BJ (cell line): ENCODE results near the gene VPREB1. TPM values are rescaled to one million over a fixed set of nuclear protein-coding genes. Genes with fewer than 3 reads are reported as not detected.

Source experiments
- CTCF ChIA-PET: fragments of 350-600 bp; formaldehyde crosslinking; extraction: SDS; loops from one replicate; lab custom pipeline; 2021; ENCODE audit warnings: antibody characterized with exemption, inconsistent platforms; lab: Yijun Ruan, JAX
- POLR2A ChIA-PET: fragments of 300-600 bp; sonication (Branson Sonifier 250); formaldehyde crosslinking; extraction: SDS; loops from one replicate; lab custom pipeline; 2021; ENCODE audit warnings: antibody characterized with exemption; lab: Charles Lee
- DNase-seq: peaks from one replicate; pipeline ENCODE4 v3.0.0-alpha.2; 2011; ENCODE audit warnings: low read depth
- H3K27me3 ChIP-seq: 2 replicates; pipeline ENCODE4 v1.6.0; 2011; ENCODE audit warnings: low read length; ENCODE audit not compliant: control insufficient read depth, insufficient read depth
- H3K36me3 ChIP-seq: 2 replicates; pipeline ENCODE4 v1.5.1; 2011; ENCODE audit warnings: low read length; ENCODE audit not compliant: control insufficient read depth, insufficient read depth
- H3K4me3 ChIP-seq: 2 replicates; pipeline ENCODE4 v1.5.1; 2011; ENCODE audit warnings: low read depth, mild to moderate bottlenecking, control low read depth, low read length
- polyA plus RNA-seq: library from polyadenylated mRNA; depleted of rRNA; stranded (reverse); fragments of >200 nt; gene quantifications from 2 replicates; pipeline ENCODE4 v1.2.3, GENCODE V29; 2011
- TF ChIP-seq, protein P1 (sequence below): IDR thresholded peaks from 2 replicates; pipeline ENCODE4 v1.5.1; 2011; ENCODE audit warnings: low read depth, mild to moderate bottlenecking, control low read depth, inconsistent platforms, low read length, moderate library complexity; ENCODE audit not compliant: insufficient read depth

The VPREB1 gene
- polyA plus RNA-seq, 1 experiment = not detected

GRCh38 chr22:22239311-22239939 lies 5.2 kb upstream of the VPREB1 start:
- TF ChIP-seq, protein P1, sequence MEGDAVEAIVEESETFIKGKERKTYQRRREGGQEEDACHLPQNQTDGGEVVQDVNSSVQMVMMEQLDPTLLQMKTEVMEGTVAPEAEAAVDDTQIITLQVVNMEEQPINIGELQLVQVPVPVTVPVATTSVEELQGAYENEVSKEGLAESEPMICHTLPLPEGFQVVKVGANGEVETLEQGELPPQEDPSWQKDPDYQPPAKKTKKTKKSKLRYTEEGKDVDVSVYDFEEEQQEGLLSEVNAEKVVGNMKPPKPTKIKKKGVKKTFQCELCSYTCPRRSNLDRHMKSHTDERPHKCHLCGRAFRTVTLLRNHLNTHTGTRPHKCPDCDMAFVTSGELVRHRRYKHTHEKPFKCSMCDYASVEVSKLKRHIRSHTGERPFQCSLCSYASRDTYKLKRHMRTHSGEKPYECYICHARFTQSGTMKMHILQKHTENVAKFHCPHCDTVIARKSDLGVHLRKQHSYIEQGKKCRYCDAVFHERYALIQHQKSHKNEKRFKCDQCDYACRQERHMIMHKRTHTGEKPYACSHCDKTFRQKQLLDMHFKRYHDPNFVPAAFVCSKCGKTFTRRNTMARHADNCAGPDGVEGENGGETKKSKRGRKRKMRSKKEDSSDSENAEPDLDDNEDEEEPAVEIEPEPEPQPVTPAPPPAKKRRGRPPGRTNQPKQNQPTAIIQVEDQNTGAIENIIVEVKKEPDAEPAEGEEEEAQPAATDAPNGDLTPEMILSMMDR = no peak
- H3K27me3 ChIP-seq = peaks cover 5% of the 10 kb centered on the region
- H3K4me3 ChIP-seq = no peak overlapping the region
- ChIA-PET POLR2A (no interaction called here), CTCF (interaction anchor here (1.1 kb wide), 1 partner anchor 225 kb away, joined by 3 read pairs; no protein-coding TSS in a partner anchor)
- no peaks in the 10 kb centered on the region for H3K36me3 ChIP-seq
- no peak for DNase-seq

DNA sequence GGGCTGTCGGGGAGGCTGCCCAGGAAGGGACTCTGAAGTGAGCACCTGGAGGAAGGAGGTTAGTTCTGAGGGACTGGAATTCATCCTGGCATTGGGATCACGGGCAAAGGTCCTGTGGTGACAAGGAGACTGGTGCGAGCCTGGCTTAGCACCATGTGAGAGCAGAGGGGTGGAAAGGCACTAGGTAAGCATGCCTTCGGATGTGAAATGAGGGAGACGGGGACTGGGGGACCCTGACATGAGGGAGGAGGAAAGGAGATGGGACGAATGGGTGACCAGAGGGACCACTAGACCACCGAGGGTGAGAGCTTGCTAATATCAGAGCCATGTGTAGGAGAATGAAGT lies 3.1 kb upstream of the VPREB1 start:
- H3K27me3 ChIP-seq = peaks cover 6% of the 10 kb centered on the region
- TF ChIP-seq, protein P1 = no peak
- no peak for DNase-seq
- CTCF ChIA-PET = no interaction called here
- POLR2A ChIA-PET = no interaction called here
- no peaks in the 10 kb centered on the region for H3K36me3 ChIP-seq
- no peak overlapping the region for H3K4me3 ChIP-seq

DNA sequence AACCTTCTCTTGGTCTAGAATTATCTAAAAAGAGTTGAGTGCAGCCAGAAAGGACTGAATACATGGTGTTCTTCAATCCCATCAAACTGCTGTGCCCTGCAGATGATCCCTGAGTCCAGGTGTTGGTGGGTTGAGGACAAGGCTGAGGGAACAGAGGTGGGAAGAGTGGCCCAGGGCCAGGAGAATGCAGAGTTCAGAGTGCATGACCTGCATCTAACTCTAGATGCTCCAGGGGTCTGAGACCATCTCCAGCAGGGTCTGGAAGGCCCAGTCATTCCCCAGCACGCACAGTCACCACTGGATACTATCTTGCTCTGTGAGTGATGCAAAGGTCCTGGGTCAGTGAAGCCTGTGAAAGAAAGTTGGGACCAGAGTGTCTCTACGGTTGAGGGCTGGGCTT lies 2.1 kb upstream of the VPREB1 start:
- peaks cover 7% of the 10 kb centered on the region for H3K27me3 ChIP-seq
- no peaks in the 10 kb centered on the region for H3K36me3 ChIP-seq
- no peak overlapping the region for H3K4me3 ChIP-seq
- no peak for DNase-seq
- ChIA-PET CTCF (interaction anchor here (1.5 kb wide), 1 partner anchor 47 kb away, joined by 8 read pairs; no protein-coding TSS in a partner anchor), POLR2A (no interaction called here)
- TF ChIP-seq, protein P1 = no peak

DNA sequence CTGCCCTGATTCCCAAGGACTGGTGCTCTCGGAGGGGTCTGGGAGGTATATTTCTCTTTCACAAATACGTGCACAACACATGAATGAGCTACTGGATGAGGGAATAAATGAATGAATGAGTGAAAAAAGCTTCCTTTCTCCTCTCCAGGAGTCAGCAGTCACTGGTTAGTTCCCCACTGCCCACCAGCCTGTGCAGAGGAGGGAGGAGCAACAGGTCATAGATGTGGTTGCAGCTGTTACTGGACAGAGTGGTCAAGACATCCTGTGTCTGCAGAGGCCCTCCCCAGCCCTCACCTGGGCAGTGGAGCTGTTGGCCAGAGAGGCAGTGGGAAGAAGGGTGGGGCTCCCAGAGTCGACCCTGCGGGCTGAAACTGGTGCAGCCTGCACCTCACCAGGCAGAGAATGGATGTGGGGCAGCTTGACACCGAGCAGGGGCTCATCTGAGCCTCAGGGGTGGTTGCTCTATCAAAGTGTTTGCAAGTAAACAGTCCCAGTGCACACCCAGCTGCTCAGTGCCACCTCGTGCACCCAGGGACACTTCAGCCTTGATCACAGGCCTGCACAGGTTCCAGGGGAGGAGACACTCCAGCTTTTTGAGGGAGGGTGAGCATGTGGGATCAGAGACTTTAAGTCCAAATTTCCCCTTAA lies 1.4 kb upstream of the VPREB1 start:
- CTCF ChIA-PET = interaction anchor here (1.5 kb wide), 1 partner anchor 48 kb away, joined by 8 read pairs; no protein-coding TSS in a partner anchor
- POLR2A ChIA-PET = no interaction called here
- no peak overlapping the region for H3K4me3 ChIP-seq
- DNase-seq = no peak
- TF ChIP-seq, protein P1 = no peak
- peaks cover 7% of the 10 kb centered on the region for H3K27me3 ChIP-seq
- H3K36me3 ChIP-seq = no peaks in the 10 kb centered on the region

- ChIA-PET POLR2A (no interaction called here), CTCF (no interaction called here)
- no peak overlapping the region for H3K4me3 ChIP-seq
- TF ChIP-seq, protein P1 = no peak
- H3K36me3 ChIP-seq = no peaks in the 10 kb centered on the region
- DNase-seq = no peak
- H3K27me3 ChIP-seq = peaks cover 9% of the 10 kb centered on the region; the same call in 1 of the 2 replicates
Measured at GRCh38 chr22:22245256-22245909, 797 bp downstream of the VPREB1 start.
